Sigmoid colon (tissue), 7 donors: Measurements from ENCODE around the gene FBF1. TPM values are rescaled to one million over a fixed set of nuclear protein-coding genes. Genes with fewer than 3 reads are reported as not detected.
"Not testable (repeated sequence)": the region's sequence is repeated elsewhere in the genome, so short reads cannot be mapped to it uniquely, and the experiment has no call there.

ENCODE experiments used
- DNase-seq: peaks from one replicate; pipeline ENCODE4 v3.0.0-alpha.2; 2019
- H3K27ac ChIP-seq, 4 donors: fragments of 200-600 bp; sonication (generic); one replicate each; pipeline ENCODE4 v1.5.1; 2016 to 2019; ENCODE audit warnings: mild to moderate bottlenecking in 1 of 4
- H3K27me3 ChIP-seq, 3 donors: fragments of 200-600 bp; sonication (generic); one replicate each; pipeline ENCODE4 v1.5.1; 2019; ENCODE audit warnings: mild to moderate bottlenecking in 1 of 3
- H3K36me3 ChIP-seq, 4 donors: fragments of 200-600 bp; sonication (generic); one replicate each; pipeline ENCODE4 v1.5.1; 2016 to 2019
- H3K4me1 ChIP-seq, 4 donors: fragments of 200-600 bp; sonication (generic); one replicate each; pipeline ENCODE4 v1.5.1; 2017 to 2019
- H3K4me3 ChIP-seq, 4 donors: fragments of 200-600 bp; sonication (generic); one replicate each; pipeline ENCODE4 v1.5.1; 2017 to 2019; ENCODE audit warnings: mild to moderate bottlenecking in 2 of 4, moderate library complexity in 1 of 4
- H3K9me3 ChIP-seq, 4 donors: fragments of 200-600 bp in 3 of 4; sonication (generic) in 3 of 4; one replicate each; pipeline versions ENCODE4 v1.5.1 to v1.6.1; 2013 to 2019
- CTCF ChIP-seq, 4 experiments: fragments of 450-650 bp in 3 of 4; fragments of 200-600 bp in 1 of 4; IDR thresholded peaks; one replicate each; pipeline ENCODE4 v1.5.1; 2016 to 2019; ENCODE audit warnings: antibody characterized with exemption in 4 of 4, mild to moderate bottlenecking in 3 of 4, moderate library complexity in 2 of 4
- EP300 ChIP-seq, 4 donors: sonication (generic); formaldehyde crosslinking; IDR thresholded peaks; one replicate each; pipeline ENCODE4 v1.6.1; 2017; ENCODE audit warnings: antibody characterized with exemption in 4 of 4
- POLR2A ChIP-seq, 2 donors: fragments of 450-650 bp; IDR thresholded peaks; one replicate each; pipeline ENCODE4 v1.6.1; 2016; ENCODE audit warnings: antibody characterized with exemption in 2 of 2, mild to moderate bottlenecking in 2 of 2, moderate library complexity in 2 of 2
- POLR2AphosphoS5 ChIP-seq, 4 donors: sonication (generic); formaldehyde crosslinking; IDR thresholded peaks; one replicate each; pipeline ENCODE4 v1.6.1; 2017; ENCODE audit warnings: antibody characterized with exemption in 4 of 4
- WGBS, 2 donors: extraction: QIAGEN DNeasy Blood & Tissue Kit; methylation state at CpG; one replicate each; pipeline ENCODE4 v1.1.7; 2013; 5-methylcytosine and 5-hydroxymethylcytosine counted together
- intact Hi-C: fragments of 100-400 bp; cut with DNase I; formaldehyde crosslinking; loops from one replicate; pipeline ENCODE4 v1.15.1; 2023
- polyA plus RNA-seq, 3 donors: library from polyadenylated mRNA; stranded (reverse); fragments of 200-250 nt; gene quantifications; one replicate each; pipeline ENCODE4 v1.2.3, GENCODE V29; 2013
- total RNA-seq, 4 donors: library from RNA; depleted of rRNA; stranded (reverse); fragments of >200 nt; gene quantifications; one replicate each; pipeline ENCODE4 v1.1.0, GENCODE V29; 2016
- donor health status: healthy with polysubstance abuse.
- donor health status: Bipolar disorder and iron deficiency.
- donor health status: healthy.

FBF1 gene
- total and polyA plus RNA-seq, 7 donors: 1.2 to 16.6 (median 5.4) TPM

GRCh38 chr17:75869282-75870141 lies 71.3 kb downstream of the FBF1 start:
- TF ChIP-seq EP300 (IDR thresholded peaks at IDR 0.05): no peak
- peak in 3 of 4 donors; percentile 38 to 75 (median 58) for TF ChIP-seq POLR2AphosphoS5 (IDR thresholded peaks at IDR 0.05)
- intact Hi-C loops: no loop called here
- Histone ChIP-seq H3K27me3 (no peaks in the 10 kb centered on the region), H3K9me3 (no peaks in the 10 kb centered on the region), H3K4me1 (peaks cover 5 to 71% (median 63%) of the 10 kb centered on the region in 4 donors), H3K36me3 (peaks cover 0 to 9% (median 6%) of the 10 kb centered on the region in 4 donors), H3K4me3 (peak overlapping the region; percentile 16 to 36 (median 24)), H3K27ac (peak overlapping the region; percentile 95 to 98 (median 97))
- 32 to 59% methylated on average over 23 of the region's 23 CpGs for WGBS, 2 donors
- peak; percentile 85 for DNase-seq

GRCh38 chr17:75868730-75869281 lies 72.0 kb downstream of the FBF1 start:
- DNase-seq, H3K27me3 ChIP-seq, intact Hi-C loops, H3K36me3 ChIP-seq, H3K9me3 ChIP-seq, H3K4me3 ChIP-seq: not testable (repeated sequence)
- H3K27ac ChIP-seq: peak overlapping the region; percentile 95 to 98 (median 97)
- H3K4me1 ChIP-seq: peaks cover 5 to 69% (median 61%) of the 10 kb centered on the region in 4 donors
- 72 to 87% methylated on average over 12 of the region's 12 CpGs for WGBS, 2 donors

- H3K4me1 ChIP-seq: peaks cover 0 to 48% (median 40%) of the 10 kb centered on the region in 4 donors
- H3K9me3 ChIP-seq, H3K4me3 ChIP-seq, intact Hi-C loops, DNase-seq, H3K36me3 ChIP-seq, H3K27me3 ChIP-seq: not testable (repeated sequence)
- 52 to 82% methylated on average over 17 of the region's 17 CpGs for whole genome bisulfite sequencing, 2 donors
- peak overlapping the region; percentile 69 to 81 (median 72) for H3K27ac ChIP-seq
Observed at GRCh38 chr17:75865404-75866188, 75.2 kb downstream of the FBF1 start.

GRCh38 chr17:75864887-75865286 lies 76.0 kb downstream of the FBF1 start:
- H3K36me3 ChIP-seq, H3K4me3 ChIP-seq, H3K9me3 ChIP-seq, H3K27me3 ChIP-seq, intact Hi-C loops, DNase-seq: not testable (repeated sequence)
- Histone ChIP-seq H3K4me1 (peaks cover 0 to 41% (median 33%) of the 10 kb centered on the region in 4 donors), H3K27ac (peak overlapping the region; percentile 69 to 81 (median 72))
- WGBS, 2 donors: 79 to 80% methylated on average over 4 of the region's 4 CpGs

GRCh38 chr17:75864448-75864871 lies 76.4 kb downstream of the FBF1 start:
- Histone ChIP-seq H3K36me3 (no peaks in the 10 kb centered on the region), H3K9me3 (no peaks in the 10 kb centered on the region), H3K27me3 (no peaks in the 10 kb centered on the region), H3K4me1 (peaks cover 0 to 36% (median 29%) of the 10 kb centered on the region in 4 donors), H3K27ac (peak overlapping the region; percentile 69 to 81 (median 72)), H3K4me3 (no peak overlapping the region)
- peak; percentile 94 for DNase-seq
- 28 to 57% methylated on average over 8 of the region's 8 CpGs for WGBS, 2 donors
- TF ChIP-seq POLR2A (IDR thresholded peaks at IDR 0.05): no peak
- peak; percentile 45 to 80 (median 70) for TF ChIP-seq POLR2AphosphoS5 (IDR thresholded peaks at IDR 0.05)
- TF ChIP-seq EP300 (IDR thresholded peaks at IDR 0.05): no peak
- no peak for TF ChIP-seq CTCF (IDR thresholded peaks at IDR 0.05)
- intact Hi-C loops: no loop called here

- Histone ChIP-seq H3K9me3 (no peaks in the 10 kb centered on the region), H3K4me1 (peaks cover 0 to 22% (median 18%) of the 10 kb centered on the region in 4 donors), H3K4me3 (no peak overlapping the region), H3K36me3 (no peaks in the 10 kb centered on the region), H3K27me3 (no peaks in the 10 kb centered on the region), H3K27ac (peak overlapping the region; percentile 54 to 81 (median 68))
- intact Hi-C loops: no loop called here
- 77 to 88% methylated on average over 9 of the region's 9 CpGs for WGBS, 2 donors
- TF ChIP-seq POLR2AphosphoS5 (IDR thresholded peaks at IDR 0.05) (peak in 3 of 4 donors; percentile 48 to 81 (median 48)), EP300 (IDR thresholded peaks at IDR 0.05) (no peak)
- peak; percentile 79 for DNase-seq
Observed at GRCh38 chr17:75861927-75862317, 78.9 kb downstream of the FBF1 start.

Other genes starting within 250 kb of the FBF1 start
- 10 to 100 TPM; 15.1 to 43.2 (median 23.1) TPM for gene ITGB4, start 219.6 kb downstream of the FBF1 start, total RNA-seq
- gene ITGB4, start 219.6 kb downstream of the FBF1 start, polyA plus RNA-seq: 100 to 1,000 TPM in 1 of 3 donors, 10 to 100 TPM in 2; 17.8 to 116 (median 25.8) TPM
- gene GALK1, start 175.8 kb downstream of the FBF1 start, total RNA-seq: 10 to 100 TPM; 17.2 to 24.6 (median 20.3) TPM
- gene GALK1, start 175.8 kb downstream of the FBF1 start, polyA plus RNA-seq: 10 to 100 TPM; 14.3 to 28.2 (median 14.4) TPM
- 10 to 100 TPM; 18.9 to 29.6 (median 26.4) TPM for gene UNK, start 156.2 kb downstream of the FBF1 start, total RNA-seq
- gene UNK, start 156.2 kb downstream of the FBF1 start, polyA plus RNA-seq: 10 to 100 TPM; 12.7 to 24.4 (median 16.8) TPM
- gene UNC13D, start 96.6 kb downstream of the FBF1 start, total RNA-seq: 10 to 100 TPM in 2 of 4 donors, 1 to 10 TPM in 2; 4.3 to 11.4 (median 9.6) TPM
- gene UNC13D, start 96.6 kb downstream of the FBF1 start, polyA plus RNA-seq: 10 to 100 TPM in 2 of 3 donors, 1 to 10 TPM in 1; 6.0 to 61.9 (median 17.1) TPM
- gene WBP2, start 85.7 kb downstream of the FBF1 start, total RNA-seq: 10 to 100 TPM; 44.2 to 73.1 (median 56.9) TPM
- 100 to 1,000 TPM in 1 of 3 donors, 10 to 100 TPM in 2; 87.1 to 110 (median 91.3) TPM for gene WBP2, start 85.7 kb downstream of the FBF1 start, polyA plus RNA-seq
- gene TRIM47, start 62.5 kb downstream of the FBF1 start, total RNA-seq: 10 to 100 TPM; 27.8 to 40.9 (median 37.2) TPM
- 10 to 100 TPM; 28.7 to 41.0 (median 39.0) TPM for gene TRIM47, start 62.5 kb downstream of the FBF1 start, polyA plus RNA-seq
- gene TRIM65, start 44.1 kb downstream of the FBF1 start, total RNA-seq: 10 to 100 TPM; 22.4 to 27.5 (median 25.1) TPM
- gene TRIM65, start 44.1 kb downstream of the FBF1 start, polyA plus RNA-seq: 10 to 100 TPM in 2 of 3 donors, 1 to 10 TPM in 1; 7.2 to 19.1 (median 10.2) TPM
- 10 to 100 TPM; 32.8 to 50.6 (median 41.8) TPM for gene MRPL38, start 36.2 kb downstream of the FBF1 start, total RNA-seq
- 10 to 100 TPM; 55.9 to 71.5 (median 57.1) TPM for gene MRPL38, start 36.2 kb downstream of the FBF1 start, polyA plus RNA-seq
- gene ACOX1, start 38.1 kb upstream of the FBF1 start, total RNA-seq: 10 to 100 TPM; 32.7 to 38.9 (median 36.5) TPM
- gene ACOX1, start 38.1 kb upstream of the FBF1 start, polyA plus RNA-seq: 10 to 100 TPM; 31.3 to 93.2 (median 32.4) TPM
- 10 to 100 TPM in 1 of 4 donors, 1 to 10 TPM in 3; 5.3 to 14.8 (median 7.8) TPM for gene TEN1, start 38.2 kb upstream of the FBF1 start, total RNA-seq
- 10 to 100 TPM; 30.5 to 78.8 (median 57.1) TPM for gene TEN1, start 38.2 kb upstream of the FBF1 start, polyA plus RNA-seq
- 1 to 10 TPM in 2 of 4 donors, under 1 TPM in 1, not detected in 1; 0.71 to 2.6 (median 1.4) TPM for gene CDK3, start 59.8 kb upstream of the FBF1 start, total RNA-seq
- 10 to 100 TPM; 11.9 to 15.0 (median 15.0) TPM for gene CDK3, start 59.8 kb upstream of the FBF1 start, polyA plus RNA-seq
- 10 to 100 TPM in 1 of 4 donors, 1 to 10 TPM in 3; 2.9 to 23.5 (median 7.2) TPM for gene EVPL, start 86.3 kb upstream of the FBF1 start, total RNA-seq
- gene EVPL, start 86.3 kb upstream of the FBF1 start, polyA plus RNA-seq: 10 to 100 TPM in 1 of 3 donors, 1 to 10 TPM in 2; 4.6 to 16.0 (median 4.8) TPM
- gene SRP68, start 131.5 kb upstream of the FBF1 start, total RNA-seq: 10 to 100 TPM; 53.1 to 60.6 (median 53.8) TPM
- 10 to 100 TPM; 37.2 to 52.4 (median 37.7) TPM for gene SRP68, start 131.5 kb upstream of the FBF1 start, polyA plus RNA-seq
- 10 to 100 TPM in 1 of 4 donors, 1 to 10 TPM in 3; 5.4 to 20.2 (median 8.2) TPM for gene GALR2, start 133.7 kb upstream of the FBF1 start, total RNA-seq
- gene GALR2, start 133.7 kb upstream of the FBF1 start, polyA plus RNA-seq: 1 to 10 TPM in 1 of 3 donors, not detected in 2; 1.6 TPM
- 1 to 10 TPM in 2 of 4 donors, under 1 TPM in 2; 0.16 to 3.5 (median 0.81) TPM for gene ZACN, start 138.1 kb upstream of the FBF1 start, total RNA-seq
- gene ZACN, start 138.1 kb upstream of the FBF1 start, polyA plus RNA-seq: 1 to 10 TPM; 1.2 to 1.3 (median 1.2) TPM
- 10 to 100 TPM; 58.9 to 82.0 (median 75.3) TPM for gene EXOC7, start 162.7 kb upstream of the FBF1 start, total RNA-seq
- gene EXOC7, start 162.7 kb upstream of the FBF1 start, polyA plus RNA-seq: 10 to 100 TPM; 36.8 to 74.4 (median 38.4) TPM
- under 1 TPM in 1 of 4 donors, not detected in 3; 0.14 TPM for gene FOXJ1, start 200.2 kb upstream of the FBF1 start, total RNA-seq
- 1 to 10 TPM in 1 of 3 donors, under 1 TPM in 2; 0.23 to 2.3 (median 0.60) TPM for gene FOXJ1, start 200.2 kb upstream of the FBF1 start, polyA plus RNA-seq